Ishikawa (cell line): Measurements from ENCODE around the gene ANO9.

ENCODE experiments used
- CEBPB ChIP-seq: IDR thresholded peaks from 2 replicates; pipeline ENCODE4 v1.6.1; 2012
- CREB1 ChIP-seq: IDR thresholded peaks from 2 replicates; pipeline ENCODE4 v1.6.1; 2012; ENCODE audit warnings: low read depth
- EGR1 ChIP-seq: IDR thresholded peaks from 2 replicates; pipeline ENCODE4 v1.6.1; 2012
- EP300 ChIP-seq: IDR thresholded peaks from 2 replicates; pipeline ENCODE4 v1.6.1; 2012; ENCODE audit warnings: borderline replicate concordance
- FOXM1 ChIP-seq: IDR thresholded peaks from 2 replicates; pipeline ENCODE4 v1.6.1; 2012; ENCODE audit warnings: low read depth, borderline replicate concordance
- MAX ChIP-seq: IDR thresholded peaks from 2 replicates; pipeline ENCODE4 v1.6.1; 2012
- NFIC ChIP-seq: IDR thresholded peaks from 2 replicates; pipeline ENCODE4 v1.6.1; 2012
- RAD21 ChIP-seq: IDR thresholded peaks from 2 replicates; pipeline ENCODE4 v1.6.1; 2012; ENCODE audit warnings: low read depth
- REST ChIP-seq: IDR thresholded peaks from 2 replicates; pipeline ENCODE4 v1.6.1; 2012; ENCODE audit warnings: low read depth, mild to moderate bottlenecking
- TAF1 ChIP-seq: IDR thresholded peaks from 2 replicates; pipeline ENCODE4 v1.6.1; 2012; ENCODE audit warnings: low read depth, mild to moderate bottlenecking
- TCF12 ChIP-seq: IDR thresholded peaks from 2 replicates; pipeline ENCODE4 v1.6.1; 2012; ENCODE audit warnings: low read depth
- TEAD4 ChIP-seq: IDR thresholded peaks from 2 replicates; pipeline ENCODE4 v1.6.1; 2012
- USF1 ChIP-seq: IDR thresholded peaks from 2 replicates; pipeline ENCODE4 v1.6.1; 2012
- YY1 ChIP-seq: IDR thresholded peaks from 2 replicates; pipeline ENCODE4 v1.6.1; 2012; ENCODE audit warnings: low read depth
- ZBTB7A ChIP-seq: IDR thresholded peaks from 2 replicates; pipeline ENCODE4 v1.6.1; 2012; ENCODE audit warnings: low read depth

Gene ANO9

DNA sequence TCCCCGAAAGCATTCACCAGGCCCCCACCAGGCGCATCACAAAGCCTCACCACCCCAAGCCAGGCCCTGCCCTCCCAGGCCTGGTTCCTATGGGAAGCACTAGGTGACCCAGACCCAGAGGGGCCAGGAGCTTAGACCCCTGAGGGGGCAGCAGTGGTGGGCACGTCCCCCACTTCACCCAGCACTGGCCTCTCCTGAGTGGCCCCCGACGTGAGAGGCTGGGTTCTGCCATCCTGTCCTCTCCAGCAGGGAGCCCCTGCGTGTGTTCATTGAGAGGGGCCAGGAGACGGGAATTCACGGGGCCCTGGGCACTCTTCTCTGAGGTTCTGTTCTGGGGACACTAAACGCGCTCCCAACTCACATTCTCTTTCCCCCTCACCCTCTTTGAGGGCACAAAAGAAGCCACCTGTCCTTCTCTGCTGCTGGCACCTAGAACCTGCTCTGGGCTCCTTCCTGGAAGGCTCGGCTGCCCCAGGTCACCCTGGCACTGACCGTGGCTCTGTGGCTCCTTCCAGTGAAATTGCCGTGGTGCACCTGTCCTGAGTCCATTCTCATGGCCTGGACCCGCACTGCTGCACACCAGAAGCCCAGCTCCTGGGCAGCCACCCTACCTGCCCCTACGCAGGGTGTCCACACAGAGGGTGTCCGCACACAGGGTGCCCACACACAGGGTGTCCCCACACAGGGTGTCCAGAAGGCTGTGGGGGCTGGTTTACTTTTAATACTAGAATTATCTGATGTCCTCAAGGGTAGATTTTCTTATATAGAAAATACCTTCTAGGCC is 20.5 kb upstream of the ANO9 start:
- TF ChIP-seq MAX (no peak), CEBPB (no peak), CREB1 (no peak), RAD21 (no peak), YY1 (no peak), EGR1 (no peak), TCF12 (no peak)

GRCh38 chr11:461626-462025 is 19.8 kb upstream of the ANO9 start:
- TF ChIP-seq CEBPB (no peak), FOXM1 (no peak), TCF12 (no peak), RAD21 (no peak), REST (no peak), CREB1 (no peak), EP300 (no peak), TAF1 (no peak), ZBTB7A (no peak), MAX (no peak), YY1 (no peak), NFIC (no peak), TEAD4 (no peak), EGR1 (no peak), USF1 (no peak)

DNA sequence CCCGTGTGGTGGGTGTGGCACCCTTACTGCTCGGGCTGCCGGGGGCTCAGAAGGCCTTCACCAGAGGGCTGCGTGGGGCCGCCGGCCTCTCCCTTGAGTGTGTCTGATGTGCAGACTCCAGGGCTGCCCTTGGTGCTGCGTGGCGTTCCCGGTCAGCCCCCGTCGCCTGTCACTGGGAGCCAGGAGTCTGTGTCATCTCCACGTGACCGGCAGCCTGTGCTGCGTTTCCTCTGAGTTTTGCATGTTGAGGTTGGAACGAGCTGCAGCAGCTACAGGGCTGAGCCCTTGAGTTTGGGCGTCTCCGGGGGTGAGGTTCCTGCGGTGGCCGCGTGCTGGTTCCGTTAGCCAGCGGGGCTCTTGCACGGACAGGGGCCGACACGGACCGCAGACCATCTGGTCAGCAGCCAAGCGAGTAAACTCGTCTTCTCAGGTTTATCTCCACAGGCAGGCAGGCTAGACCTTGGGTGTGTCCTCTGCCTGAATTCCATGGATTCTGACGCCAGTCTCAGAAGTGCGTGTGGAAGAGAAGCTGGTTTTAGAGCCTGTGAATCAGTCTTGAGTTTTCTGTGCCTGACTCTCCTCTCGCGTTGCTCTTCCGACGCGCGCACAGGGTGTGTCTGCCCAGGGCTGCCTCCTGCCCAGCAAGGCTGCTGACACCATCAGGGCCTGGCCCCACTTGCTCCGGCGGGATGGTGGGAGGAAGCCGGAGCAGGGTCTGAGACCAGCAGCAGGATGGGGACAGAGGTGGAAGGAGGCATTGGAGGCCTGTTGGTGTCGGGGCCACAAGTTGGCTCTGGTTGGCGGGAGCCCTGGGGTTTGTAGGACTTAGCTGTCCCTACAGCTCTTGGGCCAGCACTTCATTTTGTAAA is 18.8 kb upstream of the ANO9 start:
- TF ChIP-seq EGR1 (no peak), TEAD4 (peak; percentile 91), NFIC (peak; percentile 88), CEBPB (no peak), EP300 (peak; percentile 66), REST (no peak), TCF12 (peak; percentile 60), USF1 (peak; percentile 94), ZBTB7A (no peak), MAX (peak; percentile 81)

DNA sequence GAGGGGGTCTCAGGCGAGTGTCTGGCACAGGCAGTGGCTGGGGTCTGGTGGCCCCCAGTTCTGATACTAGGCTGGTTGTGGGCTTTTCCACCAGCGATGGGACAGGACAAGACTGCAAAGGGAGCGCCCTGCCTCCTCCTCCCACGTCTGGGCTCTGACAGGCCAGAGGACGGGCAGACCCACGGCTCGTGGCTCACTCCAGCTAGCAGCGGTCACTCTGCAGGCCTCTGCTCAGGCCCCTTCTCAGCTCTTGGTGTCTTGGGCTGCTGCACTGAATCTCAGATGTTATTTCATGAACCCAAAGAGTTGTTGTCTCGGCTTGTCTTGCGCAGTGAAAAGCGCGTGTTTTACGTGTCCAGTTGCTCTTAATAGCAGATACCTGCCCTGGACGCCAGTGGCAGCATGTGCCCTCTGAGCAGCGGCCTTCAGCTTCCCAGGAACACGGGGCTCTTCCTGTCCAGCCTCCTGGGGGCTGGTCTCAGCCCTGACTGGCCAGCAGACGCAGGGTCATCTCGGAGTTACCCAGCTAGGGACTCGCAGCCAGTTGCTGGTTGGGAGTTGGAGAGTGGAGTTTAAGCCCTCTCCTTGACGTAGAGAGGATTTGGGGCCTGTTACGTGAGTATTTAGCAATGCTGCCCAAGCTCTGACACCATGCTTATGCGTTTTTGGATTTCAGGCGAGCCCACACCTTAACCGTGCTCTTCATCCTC is 17.9 kb upstream of the ANO9 start:
- TF ChIP-seq CEBPB (no peak), RAD21 (no peak), REST (no peak), NFIC (no peak), USF1 (no peak), MAX (no peak), ZBTB7A (no peak), YY1 (no peak), EGR1 (no peak), CREB1 (no peak), TEAD4 (no peak)
